ENCODE results near the gene PITHD1.
"Not testable (repeated sequence)": the region's sequence is repeated elsewhere in the genome, so short reads cannot be mapped to it uniquely, and the experiment has no call there.

Gene PITHD1

DNA sequence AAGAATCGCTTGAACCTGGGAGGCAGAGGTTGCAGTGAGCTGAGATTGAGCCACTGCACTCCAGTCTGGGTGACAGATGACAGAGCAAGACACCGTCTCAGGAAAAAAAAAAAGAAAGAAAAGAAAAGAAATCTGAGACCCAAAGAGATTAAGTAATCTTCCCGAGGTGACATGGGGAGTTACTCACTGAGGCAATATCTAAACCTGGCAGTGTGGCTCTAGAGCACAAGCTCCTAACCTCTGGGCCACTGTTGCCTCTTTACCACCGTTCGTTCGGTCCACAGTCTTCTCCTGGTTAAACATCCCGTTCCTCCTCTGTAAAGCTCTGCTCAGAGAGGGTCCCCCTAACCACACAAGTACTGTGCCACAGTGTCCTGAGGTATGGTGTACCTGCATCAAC lies 45.5 kb downstream of the PITHD1 start:
- no peak for DNase-seq

DNA sequence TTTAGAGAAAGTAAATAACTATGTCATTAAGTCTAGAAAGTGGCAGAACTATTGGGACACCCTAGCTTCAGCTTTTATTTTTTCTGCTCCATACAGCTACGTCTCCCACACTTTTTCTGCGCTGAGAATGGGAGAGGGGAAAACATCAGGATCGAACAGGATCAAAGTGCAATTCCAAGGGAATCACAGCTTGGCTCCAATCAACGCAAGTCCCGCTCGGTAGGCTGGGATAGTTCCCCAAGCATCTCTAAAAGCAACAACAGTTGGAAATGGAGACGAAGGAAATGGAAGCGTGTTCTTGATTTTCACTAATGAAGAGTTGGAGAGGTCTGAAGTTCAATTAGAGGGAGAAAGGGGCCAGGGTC lies 46.5 kb downstream of the PITHD1 start:
- DNase-seq = no peak

DNA sequence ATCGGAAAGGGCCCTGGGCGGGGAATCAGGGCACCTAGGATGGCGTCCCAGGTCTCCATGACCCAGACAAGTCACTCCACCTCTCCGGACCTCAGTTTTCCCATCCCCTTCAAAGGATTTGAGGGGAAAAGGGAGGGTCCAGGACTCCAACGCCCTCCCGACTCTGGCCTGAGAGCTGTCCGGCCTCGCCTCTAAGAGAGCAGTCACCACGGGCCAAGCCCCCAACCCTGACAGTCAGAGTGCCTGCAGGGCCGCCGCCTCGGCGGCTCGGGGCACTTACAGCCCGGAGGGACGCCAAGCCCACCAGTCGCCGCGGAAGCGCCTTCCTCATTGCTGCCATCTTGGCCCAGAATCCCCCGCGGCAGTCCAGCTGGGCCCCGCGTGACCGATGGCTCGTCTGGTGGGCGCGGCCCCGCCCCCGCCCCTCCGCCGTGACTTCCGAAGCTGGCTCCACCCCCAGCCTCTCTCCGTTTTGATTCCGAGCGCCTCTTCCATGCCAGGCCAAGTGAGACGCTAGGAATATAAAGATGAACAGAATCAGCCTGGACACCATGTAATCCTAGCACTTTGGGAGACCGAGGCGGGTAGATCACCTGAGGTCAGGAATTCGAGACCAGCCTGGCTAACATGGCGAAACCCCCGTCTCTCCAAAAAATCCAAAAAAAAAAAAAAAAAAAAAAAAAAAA lies 47.0 kb downstream of the PITHD1 start, which contains the start of gene HMGCL:
HMGCL (minus strand) TSS at position 354 of the 686 bp plus-strand sequence; CDS start at position 340, 14 bp downstream.
- peak; percentile 49 to 95 (median 82) for DNase-seq

DNA sequence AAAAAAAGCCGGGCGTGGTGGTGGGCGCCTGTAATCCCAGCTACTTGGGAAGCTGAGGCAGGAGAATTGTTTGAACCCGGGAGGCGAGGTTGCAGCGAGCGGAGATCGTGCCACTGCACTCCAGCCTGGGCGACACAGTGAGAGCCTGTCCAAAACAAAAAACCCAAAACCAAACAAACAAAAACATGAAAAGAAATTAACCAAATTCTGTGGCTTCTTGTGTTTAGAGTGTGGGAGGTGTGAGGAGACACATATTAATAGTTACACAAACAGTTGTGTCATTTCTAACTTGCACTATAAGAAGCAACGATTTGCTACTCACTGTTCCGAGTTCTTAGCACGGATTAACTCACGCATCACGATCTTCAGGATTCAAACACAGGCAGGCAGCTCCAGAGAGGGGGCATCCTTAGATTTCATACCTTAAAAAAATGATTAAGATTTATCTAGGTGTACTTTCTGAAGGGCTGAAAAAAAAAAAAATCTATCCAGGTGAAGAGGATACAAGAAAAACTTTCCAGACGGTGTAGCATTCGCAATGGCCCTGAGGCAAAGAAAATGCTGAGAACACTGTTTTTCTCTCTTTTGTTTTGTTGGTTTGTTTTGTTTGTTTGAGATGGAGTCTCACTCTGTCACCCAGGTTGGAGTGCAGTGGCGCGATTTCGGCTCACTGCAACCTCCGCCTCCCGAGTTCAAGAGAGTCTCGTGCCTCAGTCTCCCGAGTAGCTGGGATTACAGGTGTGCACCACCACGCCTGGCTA lies 47.7 kb downstream of the PITHD1 start:
- peak in 1 of 56 donors; percentile 17 for DNase-seq

DNA sequence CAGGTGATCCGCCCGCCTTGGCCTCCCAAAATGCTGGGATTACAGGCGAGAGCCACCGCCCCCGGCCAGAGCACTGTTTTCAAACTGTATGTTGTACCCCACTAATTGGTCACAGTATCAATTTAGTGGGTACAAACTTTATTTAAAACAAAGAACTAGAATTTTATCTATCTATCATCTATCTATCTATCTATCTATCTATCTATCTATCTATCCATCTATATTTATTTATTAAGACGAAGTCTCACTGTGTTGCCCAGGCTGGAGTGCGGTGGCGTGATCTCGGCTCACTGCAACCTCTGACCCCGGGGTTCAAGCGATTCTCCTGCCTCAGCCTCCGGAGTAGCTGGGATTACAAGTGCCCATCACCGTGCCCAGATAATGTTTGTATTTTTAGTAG lies 48.4 kb downstream of the PITHD1 start:
- DNase-seq = not testable (repeated sequence)

DNA sequence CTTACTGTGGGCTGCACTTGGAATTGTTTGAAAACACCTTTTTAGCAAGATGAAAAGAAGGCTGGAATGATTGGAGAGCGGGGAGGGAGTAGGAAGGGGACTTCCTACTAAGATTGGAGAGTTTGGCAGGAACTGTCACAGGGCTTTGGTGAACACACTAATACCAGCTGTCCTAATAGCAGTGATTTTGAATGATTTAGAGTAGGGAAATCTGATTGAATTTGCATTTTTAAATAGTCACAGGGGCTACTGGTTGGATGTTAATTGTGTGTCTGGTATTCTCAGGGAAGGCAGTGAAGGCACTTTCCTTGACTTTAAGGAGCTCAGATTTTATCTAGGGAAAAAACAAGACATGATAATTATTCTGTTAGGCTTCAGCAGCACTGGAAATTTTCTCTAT lies 49.5 kb downstream of the PITHD1 start:
- DNase-seq = no peak

DNA sequence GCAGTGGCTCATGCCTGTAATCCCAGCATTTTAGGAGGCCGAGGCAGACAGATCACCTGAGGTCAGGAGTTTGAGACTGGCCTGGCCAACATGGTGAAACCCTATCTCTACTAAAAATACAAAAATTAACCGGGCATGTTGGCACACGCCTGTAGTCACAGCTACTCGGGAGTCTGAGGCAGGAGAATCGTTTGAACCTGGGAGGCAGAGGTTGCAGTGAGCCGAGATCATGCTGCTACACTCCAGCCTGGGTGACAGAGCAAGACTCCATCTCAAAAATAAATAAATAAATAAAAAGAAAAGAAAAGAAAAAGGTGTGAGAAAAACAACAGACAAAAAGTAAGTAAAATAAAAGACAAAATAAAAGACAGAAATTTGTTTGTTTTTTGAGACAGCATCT lies 55.9 kb downstream of the PITHD1 start:
- DNase-seq = not testable (repeated sequence)

DNA sequence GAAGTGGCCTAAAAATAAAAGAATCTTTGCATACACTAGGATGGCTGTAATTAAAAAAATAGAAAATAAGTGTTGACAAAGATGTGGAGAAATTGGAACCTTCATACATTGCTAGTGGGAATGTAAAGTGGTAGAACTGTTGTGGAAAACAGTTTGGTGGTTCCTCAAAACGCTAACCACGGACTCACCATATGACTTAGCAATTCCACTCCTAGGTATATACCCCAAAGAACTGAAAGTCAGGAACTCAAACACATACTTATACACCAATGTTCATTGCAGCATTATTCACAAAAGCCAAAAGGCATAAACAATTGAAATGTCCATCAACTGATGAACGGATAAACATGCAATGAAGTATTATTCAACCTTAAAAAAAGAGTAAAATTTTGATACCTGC lies 57.8 kb downstream of the PITHD1 start:
- no peak for DNase-seq
